Measurements from ENCODE around the gene STK32C.

DNA sequence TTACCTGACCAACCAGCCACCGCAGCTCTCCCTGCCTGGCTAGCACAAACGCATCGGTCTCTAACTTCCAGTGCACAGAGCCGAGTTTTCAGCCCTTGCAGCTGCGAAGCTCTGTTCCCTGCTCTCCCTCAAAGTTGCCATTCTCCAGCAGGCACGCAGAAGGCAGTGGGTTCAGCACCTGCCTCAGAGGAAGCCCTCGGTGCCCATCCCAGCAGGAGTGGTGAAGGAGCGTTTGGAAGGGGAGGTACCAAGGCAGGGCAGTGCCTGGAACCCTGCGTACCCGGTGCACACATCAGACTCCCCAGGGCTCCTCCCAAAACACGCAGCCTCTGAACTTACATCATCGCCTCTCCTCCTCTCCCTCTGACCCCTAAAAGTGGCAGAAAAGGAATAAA, 1.7 kb upstream of the STK32C start:
- no peak for TF ChIP-seq EZH2 (IDR thresholded peaks at IDR 0.05; ENCODE audit: insufficient read depth, poor library complexity, severe bottlenecking)
- TF ChIP-seq EZH2phosphoT487 (IDR thresholded peaks at IDR 0.05; ENCODE audit: insufficient read depth, low read depth), result no peak

Measured in GM23248 (cell line).